ENCODE data around the gene GALNT17.
"Not testable (repeated sequence)": the region's sequence is repeated elsewhere in the genome, so short reads cannot be mapped to it uniquely, and the experiment has no call there.

GALNT17 gene

DNA sequence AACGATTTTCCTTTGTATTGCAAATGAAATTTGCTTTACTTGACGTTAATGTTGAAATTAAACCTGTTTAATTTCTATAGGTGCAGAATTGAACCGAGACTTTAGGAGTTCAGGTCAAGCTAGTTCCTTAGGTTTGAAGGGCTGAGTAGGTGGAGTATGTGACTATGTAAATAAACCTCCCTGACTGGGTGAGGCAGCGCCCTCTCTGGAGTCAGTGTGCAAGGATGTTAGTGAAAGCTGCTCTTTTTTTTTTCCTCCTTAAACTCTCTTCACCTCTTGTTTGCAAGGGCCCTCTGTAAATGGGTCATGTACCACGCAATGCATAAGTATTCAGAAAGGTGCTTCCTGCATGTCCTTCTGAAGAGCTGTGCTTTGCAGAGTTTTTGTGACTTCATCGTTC lies 33.8 kb downstream of the GALNT17 start:
- no peak for DNase-seq (ENCODE audit: low spot score)

GRCh38 chr7:71171476-71171875 lies 39.5 kb downstream of the GALNT17 start:
- DNase-seq (ENCODE audit: low spot score): no peak

- DNase-seq (ENCODE audit: low spot score): peak; percentile 46
Observed at GRCh38 chr7:71173955-71174354, 42.0 kb downstream of the GALNT17 start.

DNA sequence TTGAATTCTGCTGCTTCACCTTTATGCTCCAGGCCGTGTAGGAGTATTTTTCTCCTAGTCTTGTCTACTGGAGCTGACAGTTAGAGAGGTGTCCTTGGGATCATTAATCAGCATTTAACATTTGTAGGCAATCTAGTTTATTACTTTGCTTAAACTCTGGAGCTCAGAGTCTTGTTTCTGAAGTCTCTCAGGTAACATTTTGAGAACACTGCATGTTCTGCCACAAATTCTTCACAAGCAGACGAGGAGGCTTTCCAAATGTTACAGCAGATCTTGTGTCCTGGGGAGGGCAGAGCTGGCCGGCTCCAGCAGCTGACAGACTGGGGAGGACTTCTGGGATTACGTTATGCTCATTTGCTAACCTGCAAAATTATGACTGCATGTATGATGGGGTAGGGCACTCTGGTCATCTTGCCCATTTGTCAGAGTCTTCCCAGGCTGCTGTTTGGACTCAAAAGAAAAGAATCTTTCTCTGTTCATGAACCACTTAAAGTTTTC lies 50.5 kb downstream of the GALNT17 start:
- DNase-seq (ENCODE audit: low spot score): peak; percentile 81

GRCh38 chr7:71184136-71184535 lies 52.2 kb downstream of the GALNT17 start:
- no peak for DNase-seq (ENCODE audit: low spot score)

DNA sequence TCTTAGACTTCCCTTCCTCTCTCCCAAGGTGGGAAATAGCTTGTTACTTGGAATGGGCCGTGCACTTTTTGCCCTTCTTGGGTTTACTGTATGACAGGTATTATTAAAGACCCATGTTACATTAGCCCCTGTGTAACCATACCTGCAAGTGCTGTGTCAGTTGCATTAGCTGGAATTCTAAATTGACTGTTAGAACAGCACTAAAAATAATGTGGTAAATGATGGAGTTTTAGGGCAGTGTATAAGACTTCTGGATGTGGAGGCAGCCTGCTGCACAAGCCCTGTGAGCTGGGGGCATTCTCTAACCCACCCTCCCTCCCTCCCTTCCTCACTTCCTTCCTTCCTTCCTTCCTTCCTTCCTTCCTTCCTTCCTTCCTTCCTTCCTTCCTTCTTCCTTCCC lies 52.7 kb downstream of the GALNT17 start:
- no peak for DNase-seq (ENCODE audit: low spot score)

DNA sequence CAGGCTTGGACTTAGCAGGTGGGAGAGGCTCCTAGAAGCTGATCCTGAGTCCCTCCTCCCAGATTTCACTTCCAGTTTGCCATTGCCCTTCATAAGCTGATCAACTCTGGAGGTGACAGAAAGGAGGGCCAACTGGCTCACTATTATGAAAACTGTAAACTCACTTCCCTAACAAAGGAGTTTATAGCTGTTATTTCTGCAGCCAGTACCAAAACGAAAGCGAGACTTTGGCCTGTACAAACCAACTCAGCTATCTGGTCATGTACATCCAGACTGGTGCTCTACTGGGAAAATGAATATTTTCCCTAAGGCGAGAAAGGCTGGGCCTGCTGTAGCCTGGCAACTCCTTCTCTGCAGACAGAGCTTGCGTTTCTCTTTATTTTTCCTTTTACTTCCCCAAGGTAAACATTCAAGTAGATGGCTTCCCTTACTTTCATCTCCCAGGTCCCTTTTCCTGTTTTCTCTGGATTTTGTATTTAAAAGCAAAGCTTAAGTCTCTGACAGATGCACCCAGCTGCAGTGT lies 54.7 kb downstream of the GALNT17 start:
- no peak for DNase-seq (ENCODE audit: low spot score)

DNA sequence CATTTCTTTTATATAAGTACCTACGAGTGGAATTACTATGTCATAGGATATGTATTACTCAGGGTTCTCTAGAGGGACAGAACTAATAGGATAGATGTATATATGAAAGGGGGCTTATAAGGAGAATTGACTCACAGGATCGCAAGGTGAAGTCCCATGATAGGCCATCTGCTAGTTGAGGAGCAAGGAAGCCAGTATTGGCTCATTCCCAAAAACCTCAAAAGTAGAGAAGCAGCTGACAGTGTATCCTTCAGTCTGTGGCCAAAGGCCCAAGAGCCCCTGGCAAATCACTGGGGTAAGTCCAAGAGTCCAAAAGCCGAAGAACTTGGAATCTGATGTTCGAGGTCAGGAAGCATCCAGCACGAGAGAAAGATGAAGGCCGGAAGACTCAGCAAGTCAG lies 59.8 kb downstream of the GALNT17 start:
- peak; percentile 74 for DNase-seq (ENCODE audit: low spot score)

DNA sequence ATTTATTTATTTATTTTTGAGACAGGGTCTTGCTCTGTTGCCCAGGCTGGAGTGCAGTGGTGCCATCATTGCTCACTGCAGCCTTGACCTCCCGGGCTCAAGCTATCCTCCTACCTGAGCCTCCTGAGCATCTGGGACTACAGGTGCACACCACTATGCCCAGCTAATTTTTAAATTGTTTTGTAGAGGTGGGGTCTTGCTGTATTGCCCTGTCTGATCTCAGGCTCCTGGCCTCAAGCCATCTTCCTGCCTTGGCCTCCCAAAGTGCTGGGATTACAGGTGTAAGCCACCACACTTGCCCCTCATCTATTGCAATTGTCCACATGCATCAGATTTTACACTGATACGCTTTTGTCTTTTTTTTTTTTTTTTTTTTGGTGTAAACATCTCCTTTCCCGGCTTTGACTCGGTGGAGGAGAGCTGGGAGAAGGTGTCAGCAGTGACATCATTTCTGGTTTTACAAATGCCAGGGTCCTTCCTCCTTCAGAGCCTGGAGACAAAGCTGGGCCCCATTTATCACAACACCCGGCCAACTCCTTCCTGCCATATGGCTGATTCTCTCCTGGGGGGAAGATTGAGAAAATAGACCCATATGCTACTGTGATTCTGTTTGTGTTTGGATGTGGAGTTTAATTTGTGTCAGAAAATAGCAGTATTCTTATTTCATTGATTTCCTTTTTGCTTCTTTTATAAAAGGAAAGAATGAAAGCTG lies 61.3 kb downstream of the GALNT17 start:
- peak; percentile 98 for DNase-seq (ENCODE audit: low spot score)

DNA sequence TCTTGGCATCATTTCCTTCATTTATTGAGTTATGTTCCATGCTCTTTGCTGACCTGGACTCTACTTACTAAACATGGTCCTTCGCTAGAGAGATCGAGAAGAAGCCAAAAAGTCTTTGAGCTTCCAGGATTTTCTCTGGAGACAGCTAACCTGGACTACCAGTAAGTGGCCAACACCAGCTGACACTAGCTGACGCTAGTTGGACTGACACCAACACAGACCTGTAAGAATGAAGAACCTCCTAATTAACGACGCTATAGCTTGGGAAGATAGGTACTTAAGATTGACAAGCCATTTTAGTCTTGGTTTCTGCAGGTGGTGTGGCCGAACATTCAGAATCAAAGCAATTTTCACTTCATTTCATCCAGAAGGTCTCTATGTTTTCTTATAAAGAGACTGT lies 66.4 kb downstream of the GALNT17 start:
- DNase-seq (ENCODE audit: low spot score): peak; percentile 67

DNA sequence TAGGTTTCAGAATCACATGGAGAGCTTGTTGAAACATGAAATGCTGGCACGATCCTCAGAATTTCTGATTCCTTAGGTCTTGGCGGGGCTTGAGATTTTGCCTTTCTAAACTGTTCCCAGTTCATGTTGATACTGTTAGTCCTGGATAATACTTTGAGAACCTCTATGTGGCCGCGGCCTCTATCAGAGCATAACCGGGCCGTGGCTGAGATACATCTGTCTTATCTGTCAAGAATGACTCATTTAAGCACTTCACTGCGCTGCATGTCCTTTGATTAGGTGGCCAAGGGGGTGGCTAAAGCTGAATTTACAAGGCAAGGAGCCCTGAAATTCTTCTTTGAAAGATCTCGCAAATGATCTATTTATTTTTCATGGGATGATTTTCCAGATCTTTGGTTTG lies 66.9 kb downstream of the GALNT17 start:
- no peak for DNase-seq (ENCODE audit: low spot score)

DNA sequence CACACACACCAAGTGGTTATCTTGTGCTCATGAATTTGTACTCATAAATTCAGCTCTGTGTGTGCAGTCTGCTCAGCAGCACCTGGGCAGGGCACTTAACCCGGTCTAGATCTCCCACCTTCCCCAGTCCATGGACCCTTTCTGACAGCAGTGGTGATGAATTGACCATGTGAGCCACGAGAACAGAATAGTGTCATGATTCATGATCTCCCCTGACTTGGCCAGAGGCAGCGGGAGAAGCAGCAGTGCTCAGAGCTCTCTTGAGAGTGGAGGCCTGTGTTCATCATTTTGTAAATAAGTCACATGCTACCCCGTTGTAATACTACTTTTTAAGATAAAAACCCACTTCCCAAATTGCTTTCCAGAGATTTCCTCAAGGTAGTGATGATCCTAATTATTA lies 74.2 kb downstream of the GALNT17 start:
- DNase-seq (ENCODE audit: low spot score): no peak

DNA sequence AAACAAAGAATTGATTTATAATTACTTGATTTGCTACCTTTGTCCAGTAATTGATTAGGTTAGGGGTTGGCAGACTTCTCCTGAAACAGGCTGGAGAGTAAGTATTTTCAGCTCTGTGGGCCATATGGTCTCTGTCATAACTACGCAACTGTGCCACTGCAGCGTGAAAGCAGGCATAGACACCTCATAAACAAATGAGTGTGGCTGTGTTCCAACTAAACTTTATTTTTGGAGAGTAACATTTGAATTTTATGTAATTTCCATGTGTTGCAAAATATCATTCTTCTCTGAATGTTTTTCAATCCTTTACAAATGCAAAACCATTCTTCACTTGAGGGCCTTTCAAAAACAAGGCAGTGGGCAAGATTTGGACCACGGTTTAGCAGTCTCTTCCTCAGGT lies 76.9 kb downstream of the GALNT17 start:
- DNase-seq (ENCODE audit: low spot score): peak; percentile 67

DNA sequence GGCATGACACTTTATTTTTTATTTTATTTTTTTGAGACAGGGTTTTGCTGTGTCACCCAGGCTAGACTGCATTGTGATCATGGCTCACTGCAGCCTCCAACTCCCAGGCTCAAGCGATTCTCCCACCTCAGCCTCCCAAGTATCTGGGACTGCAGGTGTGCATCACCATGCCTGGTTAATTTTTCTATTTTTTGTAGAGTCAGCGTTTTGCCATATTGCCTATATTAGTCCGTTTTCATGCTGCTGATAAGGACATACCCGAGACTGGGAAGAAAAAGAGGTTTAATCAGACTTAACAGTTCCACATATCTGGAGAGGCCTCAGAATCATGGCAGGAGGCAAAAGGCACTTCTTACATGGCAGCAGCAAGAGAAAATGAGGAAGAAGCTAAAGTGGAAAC lies 77.5 kb downstream of the GALNT17 start:
- DNase-seq (ENCODE audit: low spot score): not testable (repeated sequence)

GRCh38 chr7:71210220-71210619 lies 78.3 kb downstream of the GALNT17 start:
- DNase-seq (ENCODE audit: low spot score): no peak

DNA sequence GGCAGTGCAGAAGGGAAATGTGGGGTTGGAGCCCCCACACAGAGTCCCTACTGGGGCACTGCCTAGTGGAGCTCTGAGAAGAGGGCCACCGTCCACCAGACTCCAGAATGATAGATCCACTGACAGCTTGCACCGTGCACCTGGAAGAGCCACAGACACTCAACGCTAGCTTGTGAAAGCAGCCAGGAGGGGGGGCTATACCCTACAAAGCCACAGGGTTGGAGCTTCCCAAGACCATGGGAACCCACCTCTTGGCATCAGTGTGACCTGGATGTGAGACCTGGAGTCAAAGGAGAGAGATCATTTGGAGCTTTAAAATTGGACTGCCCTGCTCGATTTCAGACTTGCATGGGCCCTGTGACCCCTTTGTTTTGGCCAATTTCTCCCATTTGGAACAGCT lies 80.5 kb downstream of the GALNT17 start:
- DNase-seq (ENCODE audit: low spot score): not testable (repeated sequence)

- no peak for DNase-seq (ENCODE audit: low spot score)
Observed at GRCh38 chr7:71216211-71216610, 84.3 kb downstream of the GALNT17 start.

DNA sequence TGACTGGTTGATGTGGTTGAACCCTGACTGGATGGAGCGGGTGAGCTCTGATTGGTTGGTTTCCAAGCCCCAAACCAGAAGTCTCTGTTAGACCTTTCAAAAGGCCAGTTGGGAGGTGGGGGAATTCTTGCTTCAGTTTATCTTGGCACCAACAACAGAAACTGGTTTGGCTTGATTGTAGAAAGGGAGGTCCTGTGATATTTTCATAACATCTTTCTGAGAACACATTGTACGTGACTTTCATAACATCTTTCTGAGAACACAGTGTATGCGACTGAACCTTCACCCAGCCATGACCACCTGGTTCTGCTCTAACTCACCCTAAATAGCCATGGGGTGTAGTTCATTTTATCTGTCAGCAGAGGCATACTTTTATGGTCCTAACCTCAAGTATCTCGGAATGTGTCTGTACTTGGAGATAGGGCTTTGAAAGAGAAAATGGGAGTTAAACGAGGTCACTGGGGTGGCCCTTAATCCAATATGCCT lies 88.3 kb downstream of the GALNT17 start:
- no peak for DNase-seq (ENCODE audit: low spot score)

GRCh38 chr7:71221049-71221448 lies 89.1 kb downstream of the GALNT17 start:
- no peak for DNase-seq (ENCODE audit: low spot score)

- no peak for DNase-seq (ENCODE audit: low spot score)
Observed at GRCh38 chr7:71221549-71221948, 89.6 kb downstream of the GALNT17 start.

- no peak for DNase-seq (ENCODE audit: low spot score)
Observed at GRCh38 chr7:71227126-71227525, 95.2 kb downstream of the GALNT17 start.

DNA sequence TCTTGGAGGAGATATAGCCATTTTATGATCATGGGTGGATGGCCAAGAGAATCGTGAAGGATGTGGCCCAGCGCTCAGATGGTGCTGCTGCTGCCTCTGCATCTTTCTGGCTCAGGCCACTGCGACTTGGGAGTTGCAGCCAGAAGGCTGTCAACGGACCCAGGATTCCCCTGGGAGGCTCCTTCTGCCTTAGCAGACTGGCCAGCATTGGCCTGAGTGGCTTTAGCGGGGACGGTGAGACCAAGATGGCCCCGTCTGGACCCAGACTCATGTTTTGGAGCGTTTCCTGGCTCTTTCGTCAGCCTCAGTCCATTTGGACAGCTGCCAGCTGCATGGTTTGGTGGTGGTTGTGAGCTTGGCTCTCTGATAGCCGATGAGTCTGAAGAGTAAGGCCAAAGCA lies 97.2 kb downstream of the GALNT17 start:
- DNase-seq (ENCODE audit: low spot score): peak; percentile 65

DNA sequence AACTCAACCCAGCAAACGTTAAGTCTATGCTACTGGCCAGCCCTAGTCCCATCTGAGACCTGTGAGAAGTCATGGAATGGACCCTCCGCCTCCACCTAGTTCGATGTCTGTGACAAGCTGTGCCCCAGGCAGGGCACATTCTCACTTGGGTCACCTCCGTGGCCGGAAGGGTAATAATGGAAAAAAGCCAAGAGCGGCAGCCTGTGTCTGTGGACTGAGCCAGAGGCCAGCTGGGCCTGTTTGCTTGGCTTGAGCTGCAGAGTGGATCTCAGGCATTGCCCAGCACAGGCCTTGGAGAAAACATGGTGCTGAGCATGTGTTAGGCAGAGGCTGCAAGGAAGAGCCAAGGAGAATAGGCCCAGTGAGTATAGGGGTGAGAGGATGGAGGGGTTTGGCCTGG lies 97.8 kb downstream of the GALNT17 start:
- DNase-seq (ENCODE audit: low spot score): peak; percentile 82

- no peak for DNase-seq (ENCODE audit: low spot score)
Observed at GRCh38 chr7:71235253-71235652, 103.3 kb downstream of the GALNT17 start.

Measured in cerebellar cortex (tissue), 1 donor.